ENCODE measurements around the gene IER3IP1. TPM values are rescaled to one million over a fixed set of nuclear protein-coding genes. Genes with fewer than 3 reads are reported as not detected.
"Not testable (repeated sequence)": the region's sequence is repeated elsewhere in the genome, so short reads cannot be mapped to it uniquely, and the experiment has no call there.

Gene IER3IP1, protein sequence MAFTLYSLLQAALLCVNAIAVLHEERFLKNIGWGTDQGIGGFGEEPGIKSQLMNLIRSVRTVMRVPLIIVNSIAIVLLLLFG
- total RNA-seq, result 21.6 TPM

DNA sequence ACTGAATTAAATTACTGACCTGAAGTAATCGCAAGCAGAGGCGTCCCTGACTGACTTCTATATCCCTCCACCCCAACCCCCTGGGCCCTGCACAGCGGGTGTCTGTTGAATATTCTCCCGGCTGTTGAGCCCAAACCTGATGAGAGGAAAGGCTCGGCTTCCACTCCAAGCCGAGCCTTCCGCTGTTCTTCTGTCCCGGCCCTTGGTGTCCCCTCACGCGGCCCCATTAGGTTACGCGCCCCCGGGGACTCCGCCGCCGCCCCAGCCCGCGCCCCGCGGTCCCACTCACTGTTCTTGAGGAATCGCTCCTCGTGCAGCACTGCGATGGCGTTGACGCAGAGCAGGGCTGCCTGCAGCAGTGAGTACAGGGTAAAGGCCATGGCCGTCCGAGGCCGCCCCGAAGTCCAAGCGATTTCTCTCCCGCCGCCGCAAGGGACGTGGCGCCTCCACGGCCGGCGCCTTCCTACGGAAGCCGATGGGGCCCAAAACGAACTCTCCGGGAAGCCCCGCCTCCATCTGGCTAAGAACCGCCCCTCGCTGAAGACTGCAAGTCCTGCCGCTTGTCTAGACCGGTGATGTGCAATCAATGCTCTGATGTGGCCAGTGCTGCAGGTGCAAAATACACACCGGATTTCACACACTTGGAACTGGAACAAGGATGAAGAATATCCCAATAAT, at the start of gene IER3IP1:
Gene IER3IP1, minus strand, starts transcription at position 467 of the 678 bp plus-strand sequence. Its CDS starts 87 bp downstream, at position 380.
- FAIRE-seq, result no peak
- peak; percentile 87 to 90 for DNase-seq (ENCODE audit: low spot score in 2 of 2)

DNA sequence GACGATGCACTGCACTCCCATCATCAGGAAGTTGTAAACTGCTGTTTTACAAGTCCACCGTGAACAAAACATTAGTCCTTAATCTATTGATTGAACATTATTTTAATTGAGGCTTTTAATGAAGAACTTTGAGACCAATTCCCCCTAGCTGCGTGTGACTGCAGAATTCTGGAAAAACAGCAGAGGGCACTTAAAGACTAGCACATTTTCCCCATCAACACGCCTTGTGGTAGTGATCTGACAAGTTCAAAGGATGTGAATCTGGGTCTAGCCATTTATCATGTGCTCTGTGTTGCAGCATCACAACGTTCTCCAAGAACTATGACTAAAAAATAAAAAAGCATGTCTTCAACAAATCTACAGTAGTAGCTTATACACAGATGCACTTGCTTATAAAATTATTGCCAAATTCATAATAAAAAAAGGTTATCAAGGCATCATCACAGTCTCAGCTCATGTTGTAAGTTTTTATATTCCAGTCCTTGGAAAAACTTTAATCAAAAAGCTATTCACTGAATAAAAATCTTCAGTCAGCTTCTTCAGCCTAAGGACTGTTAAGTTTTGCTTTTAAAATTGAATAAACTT, 39.5 kb upstream of the IER3IP1 start:
- DNase-seq (ENCODE audit: low spot score in 2 of 2) (peak; percentile 5 to 34), FAIRE-seq (peak; percentile 40)

DNA sequence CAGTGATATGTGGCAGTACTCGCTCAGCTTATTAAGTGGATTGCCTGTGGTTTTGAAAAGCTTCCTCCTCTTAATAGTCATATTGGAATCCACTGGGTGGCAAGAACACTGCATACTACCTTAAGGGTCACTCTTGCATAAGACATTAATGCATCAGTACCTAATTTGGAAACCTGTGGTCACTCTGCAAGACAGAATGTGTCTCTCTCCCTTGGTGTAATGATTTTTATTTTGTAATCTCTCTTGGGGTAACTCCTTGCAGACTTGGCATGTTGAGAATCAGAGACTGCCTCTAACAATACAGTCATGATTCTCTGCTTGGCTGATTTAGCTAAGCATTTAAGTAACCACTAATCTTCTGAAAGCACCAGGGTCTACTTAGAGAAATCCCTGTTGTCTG, 33.0 kb upstream of the IER3IP1 start:
- DNase-seq (ENCODE audit: low spot score in 2 of 2) (no peak), FAIRE-seq (no peak)

DNA sequence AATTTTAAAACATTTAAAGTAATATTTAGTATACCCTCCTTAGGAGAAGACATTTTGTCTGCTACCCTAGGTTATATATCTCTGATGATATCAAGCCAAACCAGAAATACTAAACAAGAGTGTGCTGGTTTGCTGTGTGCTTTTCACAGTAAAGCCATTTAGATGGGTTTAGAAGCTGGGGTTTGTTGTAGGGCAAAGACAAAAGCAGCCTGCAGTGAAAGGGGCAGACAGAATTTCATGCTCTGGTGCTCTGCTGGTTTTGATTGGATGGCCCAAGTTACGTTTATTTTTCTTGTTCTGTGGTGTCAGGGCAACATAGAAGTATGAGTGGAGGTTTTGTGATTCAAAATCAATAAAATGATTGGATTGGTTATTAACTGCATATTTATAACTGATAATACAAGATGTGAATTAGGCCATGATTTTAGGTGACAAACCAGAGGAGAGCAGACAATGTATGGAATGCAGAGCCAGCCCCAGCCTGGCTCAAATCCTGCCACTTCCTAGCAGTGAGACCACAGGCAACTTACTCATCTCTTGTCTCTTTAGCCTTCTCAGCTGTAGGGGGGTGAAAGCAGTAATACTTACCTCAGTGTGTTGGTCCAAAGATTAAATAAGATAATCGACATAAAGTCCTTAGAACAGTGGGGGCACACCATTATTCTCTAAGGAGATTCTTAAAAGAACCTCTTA, 30.9 kb upstream of the IER3IP1 start:
- no peak for DNase-seq (ENCODE audit: low spot score in 2 of 2)

DNA sequence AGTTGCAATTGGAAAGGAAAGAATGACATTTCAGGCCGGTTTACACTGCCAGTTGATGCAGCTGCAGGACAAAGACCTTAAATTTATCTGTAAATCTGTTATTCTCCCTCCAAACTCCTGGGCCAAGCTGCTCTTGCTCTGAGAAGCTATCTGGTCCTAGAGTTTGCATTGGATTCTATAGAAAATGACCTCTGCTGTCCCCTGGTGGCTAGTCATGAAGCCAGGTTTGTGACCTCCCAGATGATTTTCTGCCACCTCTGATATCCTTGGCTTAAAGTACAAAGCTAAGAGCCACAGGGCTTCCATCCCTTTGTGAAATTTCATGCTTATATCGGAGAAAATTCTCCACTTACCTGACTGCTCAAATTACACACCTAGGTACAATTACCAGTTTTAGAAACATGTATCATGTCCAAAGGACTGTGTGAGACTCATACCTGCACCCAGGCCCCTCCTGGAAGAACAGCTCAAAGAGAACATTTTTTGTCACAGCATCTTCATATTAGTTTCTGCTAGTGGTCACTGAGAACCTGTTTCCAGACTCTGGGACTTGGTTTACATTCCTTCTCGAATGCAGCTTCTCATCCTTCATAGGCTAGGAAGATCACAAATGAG, 28.9 kb upstream of the IER3IP1 start:
- FAIRE-seq, result no peak
- peak in 1 of 2 donors; percentile 8 for DNase-seq (ENCODE audit: low spot score in 2 of 2)

More for the DNA sequence above, 30.9 kb upstream of the IER3IP1 start:
- no peak for FAIRE-seq

DNA sequence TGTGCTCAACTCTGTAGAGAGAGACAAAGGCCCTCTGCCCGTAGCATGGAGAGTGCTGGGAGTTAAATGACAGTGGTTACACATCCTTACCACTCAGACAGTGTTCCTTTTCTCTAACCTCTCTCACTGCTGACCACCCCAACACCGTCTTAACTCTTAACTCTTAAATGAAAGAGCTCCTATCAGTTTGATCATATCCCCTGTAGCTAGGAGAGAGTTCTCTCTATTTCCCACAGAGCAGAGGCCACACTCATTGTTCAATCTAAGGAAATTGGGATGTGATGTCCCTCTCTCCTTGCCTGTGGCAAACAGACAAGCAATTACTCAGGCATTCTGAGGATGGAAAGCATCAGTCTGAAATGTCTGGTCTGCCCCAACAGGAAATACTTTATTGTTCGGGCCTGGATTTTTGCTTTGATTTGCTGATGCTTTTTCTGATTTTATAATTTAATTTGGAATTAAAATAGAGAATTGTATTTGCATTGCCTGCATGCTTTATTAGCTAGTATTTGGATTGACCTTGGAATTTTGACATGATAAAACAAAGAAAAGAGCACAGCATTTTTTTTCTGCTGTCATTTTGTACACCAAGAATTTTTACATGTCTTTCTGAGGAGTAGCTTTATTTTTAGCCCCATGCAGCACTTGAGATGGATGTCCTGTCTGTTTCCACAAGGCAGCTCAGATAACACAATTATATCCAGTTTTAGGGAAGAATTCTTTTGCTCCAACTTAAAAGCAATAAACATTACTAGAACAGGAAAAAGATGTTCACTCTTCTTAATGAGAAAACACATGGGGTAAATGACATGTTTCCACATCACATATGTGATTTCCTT, 27.7 kb upstream of the IER3IP1 start:
- FAIRE-seq (no peak), DNase-seq (ENCODE audit: low spot score in 2 of 2) (no peak)

DNA sequence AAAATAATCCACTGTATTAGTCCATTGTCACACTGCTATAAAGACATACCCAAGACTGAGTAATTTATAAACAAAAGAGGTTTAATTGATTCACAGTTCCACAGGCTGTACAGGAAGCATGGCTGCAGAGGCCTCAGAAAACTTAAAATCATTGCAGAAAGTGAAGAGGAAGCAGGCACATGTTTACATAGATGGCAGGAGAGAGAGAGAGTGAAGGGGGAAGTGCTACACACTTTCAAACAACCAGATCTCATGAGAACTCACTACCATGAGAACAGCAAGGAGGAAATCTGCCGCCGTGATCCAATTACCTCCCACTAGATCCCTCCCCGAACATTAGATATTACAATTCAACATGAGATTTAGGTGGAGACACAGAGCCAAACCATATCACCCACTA, 19.8 kb upstream of the IER3IP1 start:
- not testable (repeated sequence) for FAIRE-seq; DNase-seq (ENCODE audit: low spot score in 2 of 2)

DNA sequence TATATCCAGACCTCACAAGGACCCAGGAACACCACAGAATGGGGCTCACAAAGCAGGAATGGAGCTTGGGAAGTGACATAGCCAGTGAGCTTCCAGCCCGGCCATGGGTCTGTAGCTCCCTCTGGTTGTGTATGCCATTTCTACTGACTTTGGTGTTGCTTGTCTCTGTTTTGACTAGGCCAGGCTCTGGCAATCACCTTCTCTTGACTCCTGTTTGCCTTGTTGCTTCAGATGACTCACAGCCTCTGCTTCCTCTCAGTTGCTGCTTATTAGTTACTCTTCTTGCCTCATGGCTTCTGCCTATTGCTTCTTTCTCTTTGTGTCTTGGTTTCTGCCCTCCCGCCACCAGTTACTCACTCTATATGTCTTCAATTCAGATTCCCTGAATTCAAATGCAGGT, 15.8 kb upstream of the IER3IP1 start:
- FAIRE-seq (no peak), DNase-seq (ENCODE audit: low spot score in 2 of 2) (no peak)

DNA sequence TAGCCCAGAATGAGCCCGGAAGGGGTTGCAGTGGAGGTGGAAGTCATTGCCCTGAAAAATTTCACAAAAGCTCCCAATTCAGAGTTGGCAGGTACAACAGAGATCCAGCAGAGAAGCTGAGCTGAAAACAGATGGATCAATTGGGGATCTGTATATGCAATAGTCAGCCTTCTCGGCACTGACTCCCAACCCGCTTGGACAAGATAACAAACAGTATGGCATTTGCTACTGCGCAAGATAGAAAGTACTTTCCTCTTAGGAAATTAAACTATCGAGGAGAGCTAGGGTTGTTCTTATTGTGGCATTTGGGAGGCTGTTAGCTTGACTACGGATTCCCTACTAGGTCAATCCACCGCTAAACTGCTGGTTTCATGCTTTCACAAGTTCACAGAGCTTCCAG, 11.6 kb upstream of the IER3IP1 start:
- DNase-seq (ENCODE audit: low spot score in 2 of 2) (no peak), FAIRE-seq (no peak)

DNA sequence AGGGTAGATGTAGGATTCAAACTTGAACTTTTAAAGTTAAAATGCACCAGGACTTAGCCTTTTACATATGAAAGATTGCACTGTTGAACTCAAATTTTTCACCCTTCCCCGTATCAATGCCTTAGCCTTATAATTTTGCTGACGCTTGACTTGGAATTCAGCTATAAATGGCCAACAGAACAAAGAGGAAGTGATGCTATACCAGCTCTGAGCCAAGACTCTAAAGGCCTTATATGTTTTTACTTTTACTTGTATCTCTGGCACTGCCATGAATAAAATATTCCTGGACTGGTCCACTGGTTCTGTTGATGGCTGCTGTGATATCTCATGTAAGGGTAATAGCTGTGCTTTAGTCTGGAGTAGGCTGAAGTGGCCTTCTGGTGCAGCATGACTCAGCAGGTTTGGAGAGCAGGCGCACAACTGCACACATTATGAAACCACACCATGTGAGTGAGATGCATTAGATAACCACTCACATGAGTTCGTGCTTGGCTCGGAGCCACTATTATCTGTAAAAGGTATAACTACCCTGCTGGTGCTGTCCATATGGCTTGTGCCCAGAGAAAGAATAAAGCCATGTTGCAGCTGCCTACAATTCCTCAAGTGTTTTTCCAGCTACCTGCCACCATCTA, 8.4 kb upstream of the IER3IP1 start:
- DNase-seq (ENCODE audit: low spot score in 2 of 2), result no peak
- FAIRE-seq, result no peak

DNA sequence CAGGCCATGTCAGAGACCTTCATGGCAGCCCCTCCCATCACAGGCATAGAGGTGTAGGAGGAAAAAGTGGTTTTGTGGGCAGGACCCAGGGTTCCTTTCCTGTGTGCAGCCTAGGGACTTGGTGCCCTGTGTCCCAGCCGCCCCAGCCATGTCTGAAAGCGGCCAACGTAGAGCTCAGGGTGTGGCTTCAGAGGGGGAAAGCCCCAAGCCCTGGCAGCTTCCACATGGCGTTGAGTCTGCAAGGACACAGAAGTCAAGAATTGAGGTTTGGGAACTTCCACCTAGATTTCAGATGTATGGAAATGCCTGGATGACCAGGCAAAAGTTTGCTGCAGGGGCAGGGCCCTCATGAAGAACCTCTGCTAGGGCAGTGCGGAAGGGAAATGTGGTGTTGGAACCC, 6.0 kb upstream of the IER3IP1 start:
- DNase-seq (ENCODE audit: low spot score in 2 of 2); FAIRE-seq: not testable (repeated sequence)

DNA sequence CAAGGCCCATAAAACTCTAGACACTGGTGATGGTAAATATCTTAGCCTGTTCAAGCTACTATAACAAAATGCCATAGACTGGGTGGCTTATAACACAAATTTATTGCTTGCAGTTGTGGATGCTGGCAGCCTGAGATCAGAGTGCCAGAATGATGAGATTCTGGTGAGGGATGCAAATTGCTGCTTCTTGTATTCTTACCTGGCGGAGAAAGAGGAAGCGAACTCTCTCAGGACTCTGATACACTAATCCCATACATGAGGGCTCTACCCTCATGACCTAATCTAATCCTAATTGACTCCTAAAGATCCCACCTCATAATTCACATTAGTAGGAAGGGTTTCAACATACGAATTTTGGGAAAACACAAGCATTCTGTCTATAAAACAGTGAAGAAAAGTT, 4.6 kb upstream of the IER3IP1 start:
- FAIRE-seq, result no peak
- no peak for DNase-seq (ENCODE audit: low spot score in 2 of 2)

DNA sequence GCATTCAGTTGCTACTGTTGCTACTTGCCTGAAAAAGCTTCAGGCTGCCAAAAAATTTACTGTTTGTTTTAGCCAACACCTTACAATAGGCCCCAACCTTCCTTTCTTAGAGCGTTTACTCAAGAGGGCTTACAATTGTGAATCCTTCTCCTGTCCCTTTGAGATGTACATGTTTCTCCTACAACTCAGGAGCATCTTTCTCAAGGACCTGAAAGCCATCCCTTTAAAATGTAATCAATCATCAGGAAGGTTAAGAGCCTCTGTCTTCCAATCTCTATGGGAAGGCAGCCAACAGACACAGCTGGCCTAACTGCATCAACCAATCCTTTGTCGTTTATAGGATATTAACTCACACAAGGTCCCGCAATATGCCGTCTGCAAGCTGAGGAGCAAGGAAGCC, 3.4 kb upstream of the IER3IP1 start:
- DNase-seq (ENCODE audit: low spot score in 2 of 2) (no peak), FAIRE-seq (no peak)

DNA sequence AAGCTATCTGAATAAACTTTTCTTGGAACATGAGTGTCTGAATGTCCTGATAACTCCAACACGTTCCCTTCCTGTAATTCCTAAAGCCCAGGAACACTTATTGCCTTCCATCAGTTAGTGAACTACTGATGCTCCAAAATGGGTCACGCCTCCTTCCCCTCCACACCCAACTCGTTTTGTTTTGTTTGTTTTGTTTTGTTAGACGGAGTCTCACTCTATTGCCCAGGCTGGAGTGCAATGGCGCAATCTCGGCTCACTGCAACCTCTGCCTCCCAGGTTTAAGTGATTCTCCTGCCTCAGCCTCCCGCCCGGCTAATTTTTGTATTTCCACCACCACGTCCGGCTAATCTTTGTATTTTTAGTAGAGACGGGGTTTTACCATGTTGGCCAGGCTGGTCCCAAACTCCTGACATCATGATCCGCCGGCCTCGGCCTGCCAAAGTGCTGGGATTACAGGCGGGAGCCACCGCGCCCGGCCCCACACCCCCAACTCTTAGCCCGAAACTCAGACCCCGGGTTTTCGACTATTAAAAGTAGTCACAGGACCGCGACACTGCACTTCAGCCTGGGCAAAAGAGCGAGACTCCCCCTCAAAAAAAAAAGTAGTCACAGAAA, 774 bp downstream of the IER3IP1 start:
- DNase-seq (ENCODE audit: low spot score in 2 of 2) (no peak), FAIRE-seq (no peak)

DNA sequence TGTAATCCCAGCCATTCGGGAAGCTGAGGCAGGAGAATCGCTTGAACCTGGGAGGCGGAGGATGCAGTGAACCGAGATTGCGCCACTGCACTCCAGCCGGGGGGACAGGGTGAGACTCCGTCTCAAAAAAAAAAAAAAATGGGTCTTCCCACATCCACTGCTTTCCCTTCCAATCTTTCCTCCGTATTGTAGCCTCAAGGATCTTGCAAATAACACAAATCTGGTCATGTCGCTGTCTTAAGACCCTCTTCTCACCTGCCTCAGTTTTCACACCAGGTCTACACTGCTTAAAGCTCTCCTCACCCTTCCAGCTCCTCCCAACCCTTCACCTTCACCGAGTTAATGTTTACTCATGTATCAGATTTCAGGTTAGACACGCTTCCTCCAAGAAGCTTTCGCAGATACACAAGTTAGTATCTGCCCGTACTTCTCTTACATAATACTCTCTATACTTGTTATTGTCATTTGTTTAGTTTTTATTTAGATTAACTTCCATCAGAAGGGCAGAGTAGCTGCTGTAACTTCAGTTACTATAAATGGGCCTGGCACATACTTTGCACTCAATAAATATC, 1.5 kb downstream of the IER3IP1 start:
- FAIRE-seq (no peak), DNase-seq (ENCODE audit: low spot score in 2 of 2) (no peak)

DNA sequence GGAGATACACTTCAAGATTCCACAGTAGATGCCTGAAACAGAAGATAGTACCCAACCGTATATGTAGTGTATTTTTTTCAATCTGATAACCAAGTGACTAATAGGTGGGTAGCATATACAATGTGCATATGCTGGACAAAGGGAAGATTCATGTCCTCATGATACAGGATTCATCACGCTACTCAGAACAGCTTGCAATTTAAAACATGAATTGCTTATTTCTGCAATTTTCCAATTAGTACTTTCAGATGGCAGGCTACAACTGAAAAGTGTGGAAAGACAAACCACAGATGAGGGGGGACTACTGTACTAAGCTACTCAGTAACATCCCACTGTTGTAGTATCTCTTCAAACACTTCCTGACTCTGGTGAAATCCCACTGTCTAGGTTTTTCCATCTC, 3.7 kb downstream of the IER3IP1 start:
- DNase-seq (ENCODE audit: low spot score in 2 of 2) (no peak), FAIRE-seq (no peak)

DNA sequence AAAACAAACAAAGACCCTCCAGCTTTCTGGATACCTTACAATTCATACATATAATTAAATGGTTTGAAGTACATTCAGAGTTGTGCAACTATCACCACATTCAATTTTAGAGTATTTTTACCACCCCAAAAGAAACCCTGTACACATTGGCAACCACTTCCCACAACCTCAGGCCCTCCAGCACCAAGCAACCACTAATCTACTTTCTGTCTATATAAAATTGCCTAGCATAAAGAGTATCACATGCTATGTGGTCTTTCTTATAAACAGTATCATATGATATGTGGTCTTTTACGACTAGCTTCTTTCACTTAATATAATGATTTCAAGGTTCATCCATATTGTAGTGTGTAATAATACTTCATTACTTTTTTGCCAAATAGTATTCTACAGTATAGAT, 7.3 kb downstream of the IER3IP1 start:
- DNase-seq (ENCODE audit: low spot score in 2 of 2) (no peak), FAIRE-seq (no peak)

DNA sequence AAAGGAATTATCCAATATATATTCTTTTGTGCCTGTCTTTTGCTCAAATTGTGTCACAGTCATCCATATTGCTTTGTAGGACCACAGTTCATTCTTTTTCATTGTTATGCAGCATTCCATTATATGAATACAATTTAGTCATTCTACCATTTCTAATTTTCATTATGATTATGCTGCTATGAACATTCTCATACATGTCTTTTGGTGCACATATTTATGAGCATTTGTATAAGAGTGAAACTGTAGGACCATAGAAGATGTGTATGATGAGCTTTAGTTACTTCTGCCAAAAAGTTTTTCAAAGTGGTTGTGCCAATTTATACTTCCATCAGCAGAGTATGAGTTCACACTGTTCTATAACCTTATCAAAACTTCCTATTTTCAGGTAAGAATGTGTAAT, 7.7 kb downstream of the IER3IP1 start:
- DNase-seq (ENCODE audit: low spot score in 2 of 2) (no peak), FAIRE-seq (no peak)

DNA sequence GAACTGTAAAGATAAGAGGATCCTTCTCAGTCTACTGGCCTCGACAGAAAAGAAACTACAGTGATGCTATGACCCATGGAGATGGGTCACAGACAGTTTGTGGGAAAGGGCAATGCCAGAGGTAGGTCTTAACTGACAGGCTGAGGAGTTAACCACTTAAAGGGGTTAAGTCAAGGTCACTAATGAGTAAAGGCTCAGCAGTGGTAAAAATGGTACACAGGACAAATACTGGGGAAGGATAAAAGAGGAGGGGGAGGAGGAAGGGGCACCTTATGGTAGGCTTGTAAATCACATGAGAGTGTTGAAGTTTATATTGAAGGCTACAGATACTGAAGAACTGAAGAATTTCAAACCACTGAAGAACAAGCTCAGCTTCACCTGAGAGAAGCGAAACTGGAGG, 9.9 kb downstream of the IER3IP1 start:
- no peak for DNase-seq (ENCODE audit: low spot score in 2 of 2)
- FAIRE-seq, result no peak

Data from frontal cortex (tissue), 4 donors.